HepG2 (cell line): Measurements from ENCODE around the gene UCKL1. TPM values are rescaled to one million over a fixed set of nuclear protein-coding genes. Genes with fewer than 3 reads are reported as not detected.

Source experiments
- CEBPB ChIP-seq: IDR thresholded peaks from 2 replicates; pipeline ENCODE4 v1.6.1; 2011; ENCODE audit warnings: low read depth, low read length, improper control_type of control experiment, borderline replicate concordance
- DDIT3 ChIP-seq: sonication (generic); formaldehyde crosslinking; IDR thresholded peaks from 2 replicates; pipeline ENCODE4 v1.4.0; 2020; ENCODE audit warnings: mild to moderate bottlenecking, missing genetic modification reagents
- HINFP ChIP-seq: sonication (generic); formaldehyde crosslinking; IDR thresholded peaks from 2 replicates; pipeline ENCODE4 v1.4.0; 2020; ENCODE audit warnings: low read depth, mild to moderate bottlenecking, missing genetic modification reagents
- KLF11 ChIP-seq: IDR thresholded peaks from 2 replicates; pipeline ENCODE4 v1.6.1; 2016; ENCODE audit warnings: missing compliant biosample characterization
- MAX ChIP-seq: IDR thresholded peaks from 2 replicates; pipeline ENCODE4 v1.6.1; 2012; ENCODE audit warnings: inconsistent platforms
- RBM22 ChIP-seq: fragments of 200-400 bp; formaldehyde crosslinking; optimal IDR thresholded peaks from 2 replicates; pipeline ENCODE3; 2017; ENCODE audit warnings: mild to moderate bottlenecking, low read length, moderate library complexity
- SETDB1 ChIP-seq: sonication (generic); formaldehyde crosslinking; IDR thresholded peaks from 2 replicates; pipeline ENCODE4 v1.5.1; 2020; ENCODE audit warnings: missing genetic modification reagents, mild to moderate bottlenecking, borderline replicate concordance
- SMAD9 ChIP-seq: sonication (generic); formaldehyde crosslinking; IDR thresholded peaks from 2 replicates; pipeline ENCODE4 v1.5.1; 2020; ENCODE audit warnings: mild to moderate bottlenecking, missing genetic modification reagents
- SNAI1 ChIP-seq: sonication (generic); formaldehyde crosslinking; IDR thresholded peaks from 2 replicates; pipeline ENCODE4 v1.5.0; 2020; ENCODE audit warnings: mild to moderate bottlenecking, missing genetic modification reagents, borderline replicate concordance
- ZBTB40 ChIP-seq, 2 experiments: fragments of 450-650 bp in 1 of 2; sonication (generic) in 1 of 2; formaldehyde crosslinking in 1 of 2; IDR thresholded peaks; 2 replicates each; pipeline versions ENCODE4 v1.6.1 to v1.8.0; 2016 to 2022; ENCODE audit warnings: antibody characterized with exemption in 1 of 2, mild to moderate bottlenecking in 1 of 2, missing genetic modification reagents in 1 of 2
- ZNF274 ChIP-seq: sonication (generic); formaldehyde crosslinking; IDR thresholded peaks from 2 replicates; pipeline ENCODE4 v1.5.1; 2020; ENCODE audit warnings: mild to moderate bottlenecking, missing genetic modification reagents
- ZNF343 ChIP-seq: sonication (generic); formaldehyde crosslinking; IDR thresholded peaks from 2 replicates; pipeline ENCODE4 v1.4.0; 2020; ENCODE audit warnings: mild to moderate bottlenecking, missing genetic modification reagents
- ZNF460 ChIP-seq: sonication (generic); formaldehyde crosslinking; IDR thresholded peaks from 2 replicates; pipeline ENCODE4 v1.5.1; 2020; ENCODE audit warnings: missing genetic modification reagents, mild to moderate bottlenecking, borderline replicate concordance
- ZNF530 ChIP-seq: sonication (generic); formaldehyde crosslinking; IDR thresholded peaks from 2 replicates; pipeline ENCODE4 v1.5.0; 2020; ENCODE audit warnings: low read depth, mild to moderate bottlenecking, missing genetic modification reagents
- ZNF782 ChIP-seq: sonication (generic); formaldehyde crosslinking; IDR thresholded peaks from 2 replicates; pipeline ENCODE4 v1.4.0; 2020; ENCODE audit warnings: missing genetic modification reagents, mild to moderate bottlenecking, borderline replicate concordance
- polyA plus RNA-seq, 8 experiments: library from polyadenylated mRNA; depleted of rRNA in 3 of 8; stranded (reverse) in 7 of 8; unstranded in 1 of 8; fragments of >200 nt; fragmentation: Illumina TruSeq in 4 of 8; extraction: Trizol in 4 of 8; gene quantifications; 2 replicates each; pipeline versions ENCODE4 v1.2.1 to v1.2.3, GENCODE V29; 2011 to 2016; ENCODE audit warnings: low read depth in 4 of 8, missing spikeins in 1 of 8, mixed read lengths in 1 of 8; ENCODE audit not compliant: insufficient read depth in 1 of 8
- total RNA-seq, 5 experiments: library from RNA; depleted of rRNA; stranded (reverse); fragments of >200 nt; fragmentation: Illumina TruSeq; extraction: Trizol; gene quantifications; 2 replicates each; pipeline ENCODE4 v1.2.3, GENCODE V29; 2016; ENCODE audit warnings: low read depth in 1 of 5

UCKL1 gene
- total and polyA plus RNA-seq, 2 of the 13 experiments (the other 11 are each of a cell fraction or from before 2014, with no cell fraction given) = 50.2 to 126 TPM

- TF ChIP-seq ZBTB40 (IDR thresholded peaks at IDR 0.05) = no peak
- peak; percentile 85 for TF ChIP-seq ZBTB40 (CRISPR knock-in tag; IDR thresholded peaks at IDR 0.05)
- no peak for TF ChIP-seq SMAD9 (CRISPR knock-in tag)
- TF ChIP-seq ZNF460 = no peak
- peak; percentile 89 for TF ChIP-seq ZNF782
- no peak for TF ChIP-seq SETDB1 (CRISPR knock-in tag)
- TF ChIP-seq ZNF274 (CRISPR knock-in tag) = peak; percentile 75; the same call in 1 of the 2 replicates
- peak; percentile 83; the same call in 1 of the 2 replicates for TF ChIP-seq SNAI1 (CRISPR knock-in tag)
- TF ChIP-seq ZNF530 = no peak
- no peak for TF ChIP-seq KLF11 (CRISPR knock-in tag)
- no peak for TF ChIP-seq CEBPB
- peak; percentile 83 for TF ChIP-seq ZNF343 (CRISPR knock-in tag)
- TF ChIP-seq MAX = peak; percentile 70; the same call in 1 of the 2 replicates
- TF ChIP-seq HINFP (CRISPR knock-in tag) = peak; percentile 35; the same call in 1 of the 2 replicates
- TF ChIP-seq DDIT3 (CRISPR knock-in tag) = no peak
- TF ChIP-seq RBM22 = no peak
These were observed 12.9 kb upstream of the UCKL1 start (continued) for GRCh38 chr20:63968928-63969760.
